ELR (cell line): ENCODE data around the gene OSGEPL1.
"Not testable (repeated sequence)": the region's sequence is repeated elsewhere in the genome, so short reads cannot be mapped to it uniquely, and the experiment has no call there.

Experiments used
- DNase-seq: peaks from one replicate; pipeline ENCODE4 v3.0.0-alpha.2; 2015; ENCODE audit warnings: low read depth

OSGEPL1 gene

DNA sequence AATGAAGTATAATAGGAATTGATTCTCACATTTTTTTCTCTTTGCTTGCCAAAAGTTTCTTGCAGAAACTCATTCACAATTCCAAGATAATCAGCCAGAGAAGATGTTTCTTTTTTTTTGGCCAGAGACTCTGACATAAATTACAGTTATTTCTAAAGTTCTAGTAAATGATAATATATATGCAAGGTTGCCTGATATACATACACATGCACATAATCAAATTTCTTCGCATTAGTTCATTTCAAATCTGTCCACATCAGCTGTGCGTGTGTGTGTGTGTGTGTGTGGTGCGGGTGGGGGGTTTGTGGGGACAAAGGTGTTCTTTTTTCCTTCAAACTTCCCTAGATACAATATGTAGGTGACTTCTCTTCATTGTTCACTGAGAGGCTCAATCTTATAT is 33.2 kb downstream of the OSGEPL1 start:
- no peak for DNase-seq

DNA sequence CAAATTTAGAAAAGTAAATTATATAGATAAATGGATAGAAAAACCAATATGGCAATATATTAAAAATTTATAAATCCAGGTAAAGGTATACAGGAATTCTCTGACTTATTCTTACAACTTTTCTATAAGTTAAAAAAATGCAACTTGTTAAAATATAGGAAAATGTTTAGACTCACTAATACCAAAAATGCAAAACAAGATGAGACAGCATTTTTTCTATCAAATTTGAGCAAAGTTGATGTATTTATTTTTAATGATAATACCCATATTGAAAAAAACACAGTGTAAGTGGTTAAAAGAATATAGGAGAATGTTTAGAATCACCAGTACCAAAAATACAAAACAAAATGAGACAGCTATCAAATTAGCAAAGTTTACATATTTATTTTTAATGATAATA is 35.7 kb downstream of the OSGEPL1 start:
- no peak for DNase-seq

DNA sequence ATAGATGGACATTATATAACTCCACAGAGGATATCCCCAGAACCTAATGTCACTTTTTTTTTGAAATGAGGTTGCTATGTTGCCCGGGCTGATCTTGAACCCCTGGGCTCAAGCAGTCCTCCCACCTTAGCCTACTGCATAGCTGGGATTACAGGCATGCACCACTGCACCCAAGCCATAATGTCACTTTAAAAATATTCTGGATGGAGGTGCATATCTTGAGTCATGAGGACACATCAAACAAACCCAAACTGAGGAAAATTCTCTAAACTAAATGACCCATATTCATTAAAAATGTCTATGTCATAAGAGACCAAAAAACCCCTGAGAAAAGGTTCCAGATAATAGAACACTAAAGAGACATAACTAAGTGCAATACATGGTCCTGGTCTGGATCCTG is 36.3 kb downstream of the OSGEPL1 start:
- no peak for DNase-seq

DNA sequence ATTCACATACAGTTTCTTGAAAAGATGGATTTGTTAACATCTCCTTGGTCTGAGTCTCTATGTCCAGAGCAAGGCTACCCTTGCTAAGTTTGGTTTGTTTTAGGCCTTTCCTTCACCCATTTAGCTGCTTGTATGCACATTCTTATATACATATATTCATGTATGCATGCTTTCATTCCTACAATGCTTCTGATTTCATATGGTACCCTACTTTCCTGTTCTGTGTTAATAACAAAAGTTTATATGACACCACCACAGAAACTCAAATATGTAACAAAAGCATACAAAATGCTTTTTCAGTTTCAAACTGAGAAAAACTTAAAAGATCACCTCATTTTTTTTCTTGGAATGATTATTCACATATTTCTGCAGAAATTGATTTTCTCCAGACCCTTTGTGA is 39.4 kb downstream of the OSGEPL1 start:
- no peak for DNase-seq

DNA sequence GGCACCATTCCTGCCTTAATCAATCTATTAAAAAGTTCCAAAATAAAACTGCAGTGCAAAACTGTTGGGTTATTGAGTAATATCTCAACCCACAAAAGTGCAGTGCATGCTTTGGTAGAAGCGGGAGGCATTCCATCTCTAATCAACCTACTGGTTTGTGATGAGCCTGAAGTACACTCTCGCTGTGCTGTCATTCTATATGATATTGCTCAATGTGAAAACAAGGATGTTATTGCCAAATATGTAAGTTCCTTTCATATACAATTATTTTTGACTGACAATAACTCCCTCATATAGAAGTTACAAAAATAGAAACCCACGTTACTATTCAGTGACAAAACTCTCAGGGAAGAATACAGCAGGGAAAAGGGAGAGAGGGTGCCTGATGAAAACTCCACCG is 43.0 kb downstream of the OSGEPL1 start:
- DNase-seq: no peak

DNA sequence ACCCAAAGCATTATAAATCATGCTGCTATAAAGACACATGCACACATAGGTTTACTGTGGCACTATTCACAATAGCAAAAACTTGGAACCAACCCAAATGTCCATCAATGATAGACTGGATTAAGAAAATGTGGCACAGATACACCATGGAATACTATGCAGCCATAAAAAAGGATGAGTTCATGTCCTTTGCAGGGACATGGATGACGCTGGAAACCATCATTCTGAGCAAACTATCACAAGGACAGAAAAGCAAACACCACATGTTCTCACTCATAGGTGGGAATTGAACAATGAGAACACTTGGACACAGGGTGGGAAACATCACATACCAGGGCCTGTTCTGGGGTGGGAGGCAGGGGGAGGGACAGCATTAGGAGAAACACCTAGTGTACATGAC is 45.0 kb downstream of the OSGEPL1 start:
- DNase-seq: not testable (repeated sequence)

DNA sequence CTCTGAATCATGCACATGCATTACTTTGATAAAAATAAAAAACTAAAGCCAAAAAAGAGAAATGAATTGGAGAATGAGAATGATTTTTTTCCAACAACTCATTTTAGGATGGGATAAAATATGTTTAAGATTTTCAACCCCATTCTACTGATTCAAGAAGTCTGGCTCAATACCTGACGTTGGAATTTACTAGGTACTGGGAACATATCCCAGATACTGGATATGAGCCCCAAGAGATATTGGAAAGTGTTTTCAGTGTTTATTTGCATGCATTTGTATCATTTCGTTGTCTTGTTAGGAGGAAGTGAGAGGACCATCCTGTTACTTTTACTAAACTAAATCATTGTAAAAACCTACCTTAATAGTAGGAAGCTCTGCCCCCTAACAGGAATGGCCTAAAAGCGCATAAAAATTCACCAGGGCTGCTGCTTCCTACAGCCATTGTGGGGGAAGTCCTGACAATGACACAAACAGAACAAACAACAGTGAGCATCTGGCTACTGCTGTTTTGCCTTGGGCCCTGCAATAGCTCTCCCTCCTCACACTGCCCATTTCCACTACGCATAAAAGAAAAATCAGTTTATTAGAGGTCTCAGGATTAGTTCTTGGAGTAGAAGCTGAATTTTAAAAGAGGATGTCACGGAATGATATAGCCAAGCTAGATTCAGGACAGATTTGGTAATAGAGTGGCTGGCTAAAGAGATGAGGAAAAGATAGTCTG is 52.9 kb downstream of the OSGEPL1 start:
- no peak for DNase-seq

DNA sequence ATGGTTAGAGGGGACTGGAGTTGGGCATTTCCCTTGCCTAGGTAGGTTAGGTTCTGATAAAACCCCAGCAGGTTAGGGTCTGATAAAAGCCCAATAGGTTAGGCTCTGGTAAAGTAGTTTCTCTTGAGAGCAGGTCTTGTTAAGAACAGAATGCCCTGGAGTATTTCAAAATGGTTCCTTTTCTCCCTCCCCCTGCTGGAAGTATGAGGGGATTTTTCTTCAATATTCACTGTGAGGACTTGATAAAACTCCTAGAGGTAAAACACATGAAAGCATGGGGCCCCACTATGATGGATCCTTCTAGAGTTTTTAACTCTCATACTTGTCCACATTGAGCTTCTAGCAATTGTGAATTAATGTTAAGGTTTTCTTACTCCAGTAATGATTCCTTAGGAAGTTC is 60.5 kb downstream of the OSGEPL1 start:
- peak; percentile 46 for DNase-seq

DNA sequence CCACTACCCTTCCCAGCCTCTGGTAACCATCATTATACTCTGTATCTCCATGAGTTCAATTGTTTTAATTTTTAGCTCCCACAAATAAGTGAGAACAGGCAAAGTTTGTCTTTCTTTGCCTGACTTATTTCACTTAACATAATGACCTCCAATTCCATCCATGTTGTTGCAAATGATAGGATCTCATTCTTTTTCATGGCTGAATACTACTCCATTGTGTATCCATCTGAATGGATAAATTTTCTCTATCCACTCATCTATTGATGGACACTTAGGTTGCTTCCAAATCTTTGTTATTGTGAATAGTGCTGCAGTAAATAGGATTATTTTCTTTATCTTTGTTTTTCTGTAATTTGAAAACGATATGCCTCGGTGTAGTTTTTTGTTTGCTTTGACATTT is 61.9 kb downstream of the OSGEPL1 start:
- DNase-seq: no peak

DNA sequence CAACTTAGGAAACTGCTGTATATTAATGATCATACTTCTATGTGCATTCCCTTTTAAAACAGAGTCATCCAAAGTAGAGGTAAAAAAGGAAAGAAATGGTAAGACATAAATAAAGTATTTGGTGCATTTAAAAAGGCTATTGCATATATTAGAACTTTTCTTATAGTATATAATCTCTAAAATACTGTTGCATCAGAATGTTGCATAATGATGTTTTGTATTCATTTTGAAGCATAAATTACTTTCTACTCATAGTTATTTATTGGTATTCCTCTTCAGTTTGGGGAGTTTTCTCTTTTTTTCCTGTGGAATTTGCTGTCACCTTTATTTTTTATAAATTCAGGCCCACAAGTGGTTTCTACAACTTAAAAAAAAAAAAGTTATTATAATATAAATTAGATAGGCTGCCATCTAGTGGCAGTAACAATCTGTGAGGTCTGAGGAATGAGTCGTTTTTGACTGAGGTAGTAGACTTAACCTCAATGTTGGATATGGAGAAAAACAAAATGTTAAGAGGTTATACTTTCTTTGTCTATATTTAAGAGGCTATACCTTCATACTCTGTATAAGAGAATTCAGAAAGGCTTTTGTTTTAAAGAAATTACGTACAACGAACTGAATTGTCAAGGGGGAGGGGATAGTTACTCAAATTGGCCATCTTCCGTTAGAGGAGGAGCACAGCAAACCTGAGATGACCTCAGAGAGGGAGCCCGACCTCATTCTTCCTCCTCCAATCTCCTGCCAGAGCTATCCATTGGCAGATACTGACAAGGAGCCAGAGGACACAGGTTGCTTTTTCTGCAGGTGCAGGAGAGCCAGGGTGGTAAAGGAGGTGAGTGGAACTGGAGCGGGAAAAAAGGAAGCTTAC is 64.3 kb downstream of the OSGEPL1 start:
- DNase-seq: peak; percentile 72
